HG02763 (cell line): ENCODE measurements around the gene RAB23.
"Not testable (repeated sequence)": the region's sequence is repeated elsewhere in the genome, so short reads cannot be mapped to it uniquely, and the experiment has no call there.

Experiments
- ATAC-seq: cut with Tn5 transposase; IDR thresholded peaks from one replicate; pipeline ENCODE4 v1.9.1; 2021; ENCODE audit warnings: mild to moderate bottlenecking, moderate library complexity; ENCODE audit not compliant: unreplicated experiment

The RAB23 gene

GRCh38 chr6:57243954-57244353 is 21.8 kb upstream of the RAB23 start:
- no peak for ATAC-seq

GRCh38 chr6:57243526-57243925 is 21.4 kb upstream of the RAB23 start:
- ATAC-seq: not testable (repeated sequence)

DNA sequence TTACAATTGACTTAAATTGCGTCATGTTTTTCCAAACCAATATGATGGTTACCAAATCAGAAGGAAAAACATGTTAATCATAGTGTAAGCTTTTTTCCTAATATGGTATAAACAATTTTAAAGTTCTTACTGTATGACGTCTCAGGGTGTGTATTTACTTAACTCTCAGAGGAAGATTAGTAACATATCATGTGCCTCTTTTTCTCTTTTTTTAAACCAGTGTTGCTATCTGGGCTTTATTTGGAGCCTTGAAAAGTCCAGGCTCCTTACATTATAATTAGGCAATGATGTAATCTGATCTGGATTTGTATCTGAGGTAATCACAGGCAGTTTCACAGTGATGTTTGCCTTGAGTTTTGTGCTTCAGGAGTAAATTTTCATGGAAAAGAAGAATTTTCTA is 20.4 kb upstream of the RAB23 start:
- no peak for ATAC-seq

DNA sequence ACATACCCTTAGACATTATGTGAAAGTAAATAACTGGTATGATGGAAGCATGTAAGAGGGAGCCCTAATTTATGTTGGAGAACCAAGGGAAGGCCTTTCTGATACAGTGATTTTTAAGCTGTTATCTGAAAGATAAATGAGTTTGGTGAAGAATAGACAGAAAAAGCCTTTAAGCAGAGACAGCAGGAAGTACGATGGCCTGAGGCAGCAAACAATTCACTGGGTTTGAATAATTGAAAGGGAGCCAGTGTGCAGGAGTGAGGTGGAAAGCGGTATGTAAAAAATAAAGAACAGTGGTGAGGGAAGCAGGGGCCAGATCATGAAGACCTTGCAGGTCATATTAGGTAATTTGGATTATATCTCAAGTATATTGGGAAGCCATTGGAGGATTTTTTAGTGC is 4.1 kb upstream of the RAB23 start:
- ATAC-seq: no peak

- no peak for ATAC-seq
Measured at GRCh38 chr6:57224769-57225515, 2.8 kb upstream of the RAB23 start.

DNA sequence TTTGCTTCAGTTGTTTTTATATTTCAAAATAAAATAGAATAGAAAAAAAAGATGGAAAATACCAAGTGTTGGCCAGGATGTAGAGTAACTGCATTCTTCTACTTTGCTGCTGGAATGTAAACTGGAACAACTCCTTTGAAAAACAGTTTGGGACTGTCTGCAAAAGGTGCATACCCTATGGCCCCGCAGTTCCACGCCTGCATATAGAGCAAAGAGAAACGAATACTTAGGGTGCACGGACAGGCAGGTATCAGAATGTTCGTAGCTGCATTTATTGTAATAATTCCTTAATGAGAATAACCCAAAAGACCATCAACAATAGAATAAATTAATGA is 603 bp upstream of the RAB23 start:
- ATAC-seq: no peak

- peak; percentile 46 for ATAC-seq
Measured at GRCh38 chr6:57221191-57221935, 744 bp downstream of the RAB23 start.

DNA sequence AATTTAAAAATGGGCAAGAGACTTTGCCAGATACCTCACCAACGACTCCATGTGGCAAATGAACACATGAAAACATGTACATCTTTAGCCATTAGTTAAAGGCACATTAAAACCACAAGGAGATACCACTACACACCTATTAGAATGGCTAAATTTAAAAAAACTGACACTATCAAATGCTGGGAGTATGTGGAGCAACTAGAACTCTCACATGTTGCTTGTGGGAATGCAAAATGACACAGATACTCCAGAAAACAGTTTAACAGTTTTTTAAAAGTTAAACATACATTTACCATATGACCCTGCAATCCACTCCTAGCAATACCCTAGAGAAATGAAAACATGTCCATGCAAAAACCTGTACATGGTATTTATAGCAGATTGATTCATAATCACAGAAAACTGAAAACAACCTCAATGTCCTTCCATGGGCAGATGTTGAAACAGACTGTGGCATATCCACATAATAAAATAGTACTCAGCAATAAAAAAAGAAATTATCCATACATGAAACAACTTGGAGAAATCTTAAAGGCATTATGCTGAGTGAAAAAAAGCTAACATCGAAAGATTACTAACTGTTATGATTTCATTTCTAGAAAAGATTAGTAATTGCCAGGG is 1.9 kb downstream of the RAB23 start:
- ATAC-seq: no peak

DNA sequence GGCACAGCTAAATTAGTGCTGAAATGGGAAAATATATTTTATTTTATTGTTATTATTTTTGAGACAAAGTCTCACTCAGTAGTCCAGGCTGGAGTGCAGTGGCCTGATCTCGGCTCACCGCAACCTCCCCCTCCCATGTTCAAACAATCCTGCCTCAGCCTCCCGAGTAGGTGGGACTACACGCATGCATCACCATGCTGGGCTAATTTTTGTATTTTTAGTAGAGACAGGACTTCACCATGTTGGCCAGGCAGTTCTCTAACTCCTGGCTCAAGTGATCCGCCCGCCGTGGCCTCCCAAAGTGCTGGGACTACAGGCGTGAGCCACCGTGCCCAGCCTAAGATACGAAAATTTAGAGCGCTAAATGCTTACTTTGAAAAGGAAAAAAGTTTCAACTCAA is 4.8 kb downstream of the RAB23 start:
- no peak for ATAC-seq

DNA sequence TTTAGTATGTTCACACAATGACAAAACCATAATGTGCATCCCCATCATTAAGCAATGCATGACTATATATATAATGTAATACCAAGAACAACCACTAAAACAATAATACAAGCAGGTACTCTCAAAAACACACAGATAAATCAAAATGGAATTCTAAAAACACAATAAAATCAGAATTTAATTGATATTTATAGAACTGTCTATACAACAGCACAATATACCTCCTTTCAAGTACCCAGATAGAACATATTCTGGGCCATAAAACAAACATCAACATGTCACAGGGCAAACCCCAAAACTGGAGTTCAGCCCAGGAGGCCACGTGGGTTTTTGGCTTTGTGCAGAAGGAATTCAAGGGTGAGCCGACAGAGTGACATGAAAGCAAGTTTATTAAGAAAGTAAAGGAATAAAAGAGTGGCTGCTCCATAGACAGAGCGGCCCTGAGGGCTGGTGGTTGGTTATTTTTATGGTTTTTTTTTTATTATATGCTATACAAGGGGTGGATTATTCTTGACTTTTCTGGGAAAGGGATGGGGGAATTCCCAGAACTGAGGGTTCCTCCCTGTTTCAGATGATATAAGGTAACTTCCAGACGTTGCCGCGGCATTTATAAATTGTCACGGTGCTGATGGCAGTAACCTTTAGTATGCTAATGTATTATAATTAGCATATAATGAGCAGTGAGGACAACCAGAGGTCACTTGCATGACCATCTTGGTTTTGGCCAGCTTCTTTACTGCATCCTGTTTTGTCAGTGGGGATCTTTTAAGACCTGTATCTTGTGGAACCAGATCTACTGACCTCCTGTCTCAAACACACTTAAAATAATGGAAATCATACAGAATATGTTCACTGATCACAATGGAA is 5.6 kb downstream of the RAB23 start:
- ATAC-seq: no peak

DNA sequence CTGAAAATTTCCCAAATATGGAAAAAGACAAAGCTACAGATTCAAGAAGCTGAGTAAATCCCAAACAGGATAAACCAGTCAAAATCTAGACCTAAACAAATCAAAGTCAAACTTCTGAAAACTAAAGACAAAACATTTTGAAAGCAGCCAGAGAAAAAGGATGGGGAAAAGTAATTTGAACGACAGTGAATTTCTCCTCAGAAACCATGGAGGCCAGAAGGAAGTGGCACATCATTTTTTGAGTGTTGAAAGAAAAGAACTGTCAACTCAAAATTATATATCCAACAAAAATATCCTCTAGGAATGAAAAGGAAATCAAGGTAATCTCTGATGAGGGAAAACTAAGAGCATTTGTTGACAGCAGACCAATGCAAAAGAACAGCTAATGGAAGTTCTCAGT is 6.8 kb downstream of the RAB23 start:
- no peak for ATAC-seq

DNA sequence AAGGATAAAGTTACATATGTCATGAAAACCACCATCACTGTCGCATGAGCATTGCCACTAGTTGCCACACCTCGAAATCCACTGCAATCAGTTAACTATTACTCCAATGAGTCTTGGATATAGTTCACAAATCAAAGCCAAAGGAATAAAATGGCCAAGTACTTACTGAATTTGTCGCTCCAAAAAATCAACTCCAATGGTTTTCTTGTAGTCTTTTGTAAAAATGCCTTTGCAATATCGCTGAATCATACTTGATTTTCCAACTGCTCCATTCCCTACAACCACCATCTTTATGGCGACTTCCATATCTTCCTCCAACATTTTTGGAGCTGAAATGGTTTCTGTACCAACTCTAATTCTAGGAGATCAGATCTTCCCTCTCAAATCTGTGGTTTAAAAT is 12.0 kb downstream of the RAB23 start:
- ATAC-seq: no peak

DNA sequence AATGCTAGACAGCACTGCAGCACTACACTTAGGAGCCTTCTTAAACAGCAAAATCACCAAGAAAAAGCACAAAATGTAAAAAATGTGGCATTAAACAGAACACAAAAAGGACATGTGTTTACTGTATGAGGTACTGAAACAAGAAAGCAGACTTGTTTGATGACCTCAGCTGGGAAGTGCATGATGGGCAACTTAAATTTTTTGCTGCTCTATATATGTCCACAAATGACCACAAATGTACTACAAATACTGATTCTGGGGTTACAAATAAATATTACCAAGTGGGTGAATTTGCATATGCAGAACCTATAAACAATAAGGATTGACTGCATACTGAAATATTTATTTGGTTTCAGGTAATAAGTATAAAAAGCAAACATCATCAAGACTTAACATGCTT is 13.1 kb downstream of the RAB23 start:
- no peak for ATAC-seq

DNA sequence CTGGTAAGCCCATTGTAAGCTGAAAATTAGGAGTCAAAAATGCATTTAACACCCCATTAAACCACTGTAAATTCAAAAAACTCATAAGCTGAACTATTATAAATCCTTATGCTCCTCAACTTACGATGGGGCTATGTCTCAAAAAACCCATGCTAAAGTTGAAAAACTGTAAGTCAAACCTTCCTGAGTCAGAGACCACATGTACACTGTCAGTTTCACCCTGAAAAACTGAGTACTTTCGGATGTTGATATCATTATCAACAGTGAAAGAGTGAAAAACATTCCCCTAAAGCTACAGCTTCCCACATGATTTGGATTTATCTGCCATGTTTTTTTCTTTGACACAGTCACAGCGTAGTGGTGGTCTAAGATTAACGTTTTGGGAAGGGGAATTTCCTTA is 14.2 kb downstream of the RAB23 start:
- no peak for ATAC-seq

DNA sequence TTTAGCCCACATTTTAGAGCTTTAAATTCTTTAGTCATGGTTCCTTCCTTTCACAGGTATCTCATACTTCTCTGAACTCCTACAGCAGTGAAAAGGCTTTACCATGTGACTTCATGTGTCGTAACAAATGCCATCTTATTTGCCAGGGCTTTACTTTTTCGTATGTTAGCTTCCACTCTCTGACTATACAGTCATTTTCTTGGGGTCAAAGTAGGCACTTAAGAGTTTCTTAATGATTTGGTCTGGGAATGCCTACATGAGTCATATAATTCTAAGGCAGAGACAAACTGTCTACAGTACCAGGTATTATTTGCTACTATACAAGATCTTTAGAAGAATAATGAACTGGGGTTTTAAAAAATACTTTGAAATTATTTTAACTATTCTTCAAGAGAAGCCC is 15.0 kb downstream of the RAB23 start:
- ATAC-seq: no peak

DNA sequence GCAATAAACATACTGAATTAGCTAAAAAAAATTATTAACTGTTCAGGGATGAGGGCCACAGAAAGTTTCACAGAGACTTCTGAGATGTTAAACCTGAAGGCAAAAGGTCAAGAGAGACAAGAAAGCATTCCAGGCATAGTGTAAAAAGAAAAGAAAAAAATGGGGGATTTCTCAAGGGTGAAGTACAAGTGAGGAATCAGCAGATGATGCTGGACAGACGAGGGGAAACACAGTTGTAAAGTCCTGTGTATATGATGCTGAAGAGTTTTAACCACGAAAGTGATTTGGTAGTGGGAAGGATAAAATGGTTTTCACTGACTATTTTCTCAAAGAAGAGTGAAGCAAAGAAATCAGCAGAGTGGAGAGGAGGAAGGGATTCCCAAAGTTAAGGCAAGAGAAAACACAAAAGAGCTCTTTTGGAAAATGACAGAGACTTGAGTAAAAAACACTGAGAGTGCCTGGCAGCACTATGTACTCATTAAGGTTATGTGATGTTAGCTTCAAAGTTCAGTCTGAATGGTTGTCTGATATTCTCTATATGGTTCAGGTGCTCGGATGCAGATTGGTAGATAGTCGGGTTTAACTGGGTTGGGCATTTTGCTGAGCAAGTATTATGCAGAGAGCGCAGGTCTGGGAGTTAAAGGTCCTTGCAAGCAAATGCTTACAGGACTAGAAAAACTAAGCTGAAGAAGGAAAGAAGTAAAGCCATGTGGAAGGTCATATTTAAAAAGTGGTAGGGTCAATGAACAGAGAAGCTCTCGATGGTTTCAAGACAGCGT is 16.4 kb downstream of the RAB23 start:
- ATAC-seq: no peak

DNA sequence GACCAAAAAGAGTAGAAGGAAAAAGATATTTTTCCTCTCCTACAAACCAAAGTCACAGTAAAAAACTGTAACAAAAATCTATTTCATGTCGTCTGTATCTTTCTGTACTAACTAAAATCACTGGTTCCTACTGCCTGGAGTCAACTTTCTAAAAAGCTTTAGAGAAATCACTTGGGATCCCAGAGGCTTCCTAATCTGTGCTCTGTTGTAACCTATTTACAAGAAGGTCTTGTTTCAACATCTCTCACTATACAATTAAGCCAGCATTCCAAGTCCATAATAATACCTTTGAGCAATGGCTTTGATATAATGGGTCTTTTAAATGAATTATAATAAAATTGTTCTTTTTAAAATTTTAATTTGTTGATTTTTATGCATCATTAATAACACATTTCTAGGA is 20.4 kb downstream of the RAB23 start:
- no peak for ATAC-seq

DNA sequence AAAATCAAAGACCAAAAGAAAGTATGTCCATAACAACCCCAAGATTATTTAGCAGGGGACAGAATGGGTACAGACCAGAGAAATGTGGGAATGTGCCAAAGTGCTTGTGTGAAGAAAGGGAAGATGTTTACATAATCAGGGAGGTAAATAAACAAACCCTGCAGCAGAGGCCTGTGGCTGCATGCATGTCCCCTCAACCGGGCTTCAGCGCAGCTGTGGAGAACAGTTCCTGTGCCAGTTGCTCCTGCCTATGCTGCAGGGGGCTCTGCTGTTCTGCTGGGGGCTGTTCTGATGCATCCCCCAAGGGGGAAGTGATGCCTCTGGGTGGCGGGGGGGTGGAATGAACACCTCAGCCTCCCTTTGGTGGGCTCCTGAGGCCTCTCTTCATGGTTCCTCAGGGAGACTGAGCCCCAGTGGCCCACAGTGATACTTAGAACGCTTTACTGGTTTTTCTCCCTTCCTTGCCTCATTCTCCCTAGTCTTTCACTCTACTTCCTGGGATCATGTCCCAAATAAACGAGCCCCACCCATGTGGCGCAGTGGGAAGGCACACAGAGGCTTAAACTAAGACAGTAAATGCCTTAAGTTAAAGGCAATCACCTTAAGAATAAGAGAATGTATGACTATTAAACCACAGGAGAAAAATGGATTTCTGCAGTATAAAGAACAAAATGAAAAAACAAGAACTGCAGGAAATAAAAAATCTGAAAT is 23.0 kb downstream of the RAB23 start:
- no peak for ATAC-seq

DNA sequence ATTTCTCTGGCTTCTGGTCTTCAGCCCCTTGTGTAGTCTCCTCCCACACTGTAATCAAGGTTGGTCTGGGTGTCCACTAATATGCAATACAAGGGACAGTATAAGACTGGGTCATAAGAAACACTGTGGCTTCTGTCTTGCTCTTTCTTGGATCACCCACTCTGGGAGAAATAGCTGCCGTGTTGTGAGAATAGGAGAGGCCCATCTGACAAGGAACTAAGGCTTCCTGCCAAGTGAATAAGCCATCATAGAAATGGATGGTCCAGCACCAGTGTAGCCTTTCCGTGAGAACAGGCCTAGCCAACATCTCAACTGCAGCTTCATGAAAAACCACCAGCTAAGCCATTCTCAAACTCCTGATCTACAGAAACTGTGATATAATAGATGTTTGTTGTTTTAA is 26.6 kb downstream of the RAB23 start:
- ATAC-seq: no peak

DNA sequence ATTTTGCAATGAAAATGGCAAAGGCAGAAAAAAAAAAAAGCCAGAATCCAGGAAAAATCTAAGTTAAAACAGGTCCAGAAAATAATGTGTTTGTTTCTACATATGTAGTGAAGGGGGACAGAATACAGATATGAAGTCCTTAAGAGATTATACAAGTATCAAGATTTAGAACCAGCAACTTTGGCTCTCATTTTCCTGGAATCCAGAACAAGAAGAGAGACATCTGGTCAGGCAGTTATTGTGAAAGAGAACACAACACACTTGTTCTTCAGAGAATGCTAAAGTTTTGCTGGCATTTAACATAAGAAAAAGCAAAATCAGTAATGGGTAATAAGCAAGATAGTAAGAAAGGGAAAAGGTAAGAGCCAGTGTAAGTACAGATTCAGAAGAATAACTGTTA is 28.9 kb downstream of the RAB23 start:
- no peak for ATAC-seq
